SU-DHL-6 (cell line): ENCODE data around the gene LHFPL6.

ENCODE experiments used
- CTCF ChIP-seq: fragments of 200-600 bp; sonication (generic); IDR thresholded peaks from one replicate; pipeline ENCODE4 v1.5.1; 2017; ENCODE audit warnings: antibody characterized with exemption, mild to moderate bottlenecking, low read length, moderate library complexity; ENCODE audit not compliant: insufficient read depth, poor library complexity, severe bottlenecking
- EZH2phosphoT487 ChIP-seq: fragments of 200-600 bp; sonication (generic), shearing (Covaris generic); conservative IDR thresholded peaks from 2 replicates; pipeline ENCODE4 v1.6.1; 2018; ENCODE audit warnings: mild to moderate bottlenecking, antibody characterized with exemption, low read length, moderate library complexity, mixed read lengths

DNA sequence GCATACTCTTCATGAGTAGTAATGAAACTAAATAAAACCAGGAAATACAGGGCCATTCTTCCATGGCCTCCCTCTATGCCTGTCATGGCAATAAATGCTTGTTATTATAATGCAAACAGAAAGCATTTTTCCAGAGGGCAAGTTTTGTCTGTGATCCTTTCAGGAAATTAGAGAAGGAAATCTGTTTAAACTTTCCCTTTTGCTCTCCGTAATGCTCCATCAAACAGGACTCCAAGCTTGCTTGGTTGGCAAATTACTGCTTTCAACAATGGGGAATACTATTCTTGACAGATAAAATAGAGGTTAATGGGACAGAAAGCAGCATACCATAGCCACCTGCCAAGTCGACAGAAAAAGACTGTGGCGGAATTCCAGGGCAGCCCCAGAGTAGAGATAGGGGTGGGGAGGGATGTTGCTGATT, 252.5 kb downstream of the LHFPL6 start:
- TF ChIP-seq CTCF (no peak), EZH2phosphoT487 (no peak)
